Tibial artery (tissue), 4 donors: ENCODE results near the gene RPA3.
"Not testable (repeated sequence)": the region's sequence is repeated elsewhere in the genome, so short reads cannot be mapped to it uniquely, and the experiment has no call there.

Source experiments
- DNase-seq, 2 donors: peaks; one replicate each; pipeline ENCODE4 v3.0.0-alpha.2; 2019
- H3K27ac ChIP-seq, 2 donors: fragments of 200-600 bp; sonication (generic) in 1 of 2; 1 replicate in 1 of 2; 2 replicates in 1 of 2; pipeline ENCODE4 v1.5.1; 2018 to 2019; ENCODE audit warnings: mild to moderate bottlenecking in 1 of 2
- H3K27me3 ChIP-seq, 2 donors: fragments of 200-600 bp; sonication (generic) in 1 of 2; one replicate each; pipeline versions ENCODE4 v1.5.1 to v1.6.0; 2016 to 2019
- H3K36me3 ChIP-seq, 3 donors: fragments of 200-600 bp; sonication (generic) in 2 of 3; one replicate each; pipeline ENCODE4 v1.5.1; 2016 to 2019; ENCODE audit warnings: mild to moderate bottlenecking in 2 of 3
- H3K4me1 ChIP-seq, 4 donors: fragments of 200-600 bp; sonication (generic) in 2 of 4; 1 replicate in 3 of 4; 2 replicates in 1 of 4; pipeline ENCODE4 v1.5.1; 2016 to 2019
- H3K4me3 ChIP-seq, 2 donors: fragments of 200-600 bp; sonication (generic) in 1 of 2; 1 replicate in 1 of 2; 2 replicates in 1 of 2; pipeline ENCODE4 v1.5.1; 2018 to 2019; ENCODE audit warnings: mild to moderate bottlenecking in 2 of 2
- H3K9me3 ChIP-seq, 3 donors: fragments of 200-600 bp; sonication (generic) in 1 of 3; one replicate each; pipeline ENCODE4 v1.5.1; 2016 to 2019
- intact Hi-C: fragments of 100-400 bp; cut with DNase I; formaldehyde crosslinking; loops from one replicate; pipeline ENCODE4 v1.15.0; 2023; ENCODE audit warnings: low total_unique reads
- TF ChIP-seq, protein P1 (sequence below), 2 experiments: fragments of 200-600 bp in 1 of 2; fragments of 450-650 bp in 1 of 2; IDR thresholded peaks; one replicate each; pipeline ENCODE4 v1.5.1; 2017 to 2019; ENCODE audit warnings: antibody characterized with exemption in 2 of 2, mild to moderate bottlenecking in 1 of 2, moderate library complexity in 1 of 2

Gene RPA3

DNA sequence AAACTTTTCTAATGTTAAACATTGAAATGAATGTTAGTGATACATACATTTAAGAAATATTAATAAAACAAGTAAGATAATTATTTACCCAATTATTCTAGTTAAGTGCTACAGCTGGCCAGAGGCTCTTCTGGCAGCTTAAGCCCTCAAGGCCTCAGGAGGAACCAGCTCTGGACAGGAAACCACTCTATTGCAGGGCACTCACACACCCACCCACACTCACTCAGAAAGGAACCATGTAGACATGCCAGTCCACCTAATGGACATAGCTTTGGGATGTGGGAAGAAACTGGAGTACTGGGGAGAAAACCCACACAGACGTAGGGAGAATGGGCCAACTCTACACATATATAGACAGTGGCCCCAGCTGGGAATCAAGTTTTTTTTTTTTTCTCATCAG lies 49.7 kb downstream of the RPA3 start:
- H3K36me3 ChIP-seq, result no peaks in the 10 kb centered on the region
- H3K9me3 ChIP-seq, result no peaks in the 10 kb centered on the region
- TF ChIP-seq, protein P1, sequence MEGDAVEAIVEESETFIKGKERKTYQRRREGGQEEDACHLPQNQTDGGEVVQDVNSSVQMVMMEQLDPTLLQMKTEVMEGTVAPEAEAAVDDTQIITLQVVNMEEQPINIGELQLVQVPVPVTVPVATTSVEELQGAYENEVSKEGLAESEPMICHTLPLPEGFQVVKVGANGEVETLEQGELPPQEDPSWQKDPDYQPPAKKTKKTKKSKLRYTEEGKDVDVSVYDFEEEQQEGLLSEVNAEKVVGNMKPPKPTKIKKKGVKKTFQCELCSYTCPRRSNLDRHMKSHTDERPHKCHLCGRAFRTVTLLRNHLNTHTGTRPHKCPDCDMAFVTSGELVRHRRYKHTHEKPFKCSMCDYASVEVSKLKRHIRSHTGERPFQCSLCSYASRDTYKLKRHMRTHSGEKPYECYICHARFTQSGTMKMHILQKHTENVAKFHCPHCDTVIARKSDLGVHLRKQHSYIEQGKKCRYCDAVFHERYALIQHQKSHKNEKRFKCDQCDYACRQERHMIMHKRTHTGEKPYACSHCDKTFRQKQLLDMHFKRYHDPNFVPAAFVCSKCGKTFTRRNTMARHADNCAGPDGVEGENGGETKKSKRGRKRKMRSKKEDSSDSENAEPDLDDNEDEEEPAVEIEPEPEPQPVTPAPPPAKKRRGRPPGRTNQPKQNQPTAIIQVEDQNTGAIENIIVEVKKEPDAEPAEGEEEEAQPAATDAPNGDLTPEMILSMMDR (IDR thresholded peaks at IDR 0.05), result no peak
- H3K4me1 ChIP-seq, result peaks cover 0 to 19% (median 1%) of the 10 kb centered on the region in 4 donors
- H3K4me3 ChIP-seq, result no peak overlapping the region
- intact Hi-C loops, result no loop called here
- DNase-seq, result no peak
- no peaks in the 10 kb centered on the region for H3K27me3 ChIP-seq
- no peak overlapping the region for H3K27ac ChIP-seq

DNA sequence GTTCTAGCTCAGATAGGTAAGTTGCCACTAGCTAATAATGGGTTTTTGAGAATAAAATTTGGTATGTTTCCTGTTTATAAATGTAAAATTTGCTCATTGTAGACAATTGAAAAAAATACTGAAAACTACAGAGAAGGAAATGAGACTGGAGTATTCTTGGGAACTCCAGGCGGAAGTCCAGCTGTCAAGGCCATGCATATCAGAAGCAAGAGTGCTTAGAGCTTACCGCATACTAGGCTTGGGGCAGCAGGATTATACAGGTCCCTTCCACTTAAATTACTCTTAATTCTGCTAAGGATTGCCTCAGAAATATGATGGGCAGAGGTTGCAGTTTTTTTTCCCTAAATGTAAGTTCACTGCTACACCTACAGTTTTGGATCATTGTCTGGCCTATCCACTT lies 51.2 kb downstream of the RPA3 start:
- peaks cover 0 to 17% (median 1%) of the 10 kb centered on the region in 4 donors for H3K4me1 ChIP-seq
- TF ChIP-seq, protein P1 (IDR thresholded peaks at IDR 0.05), result no peak
- H3K27ac ChIP-seq, result no peak overlapping the region
- H3K36me3 ChIP-seq, result no peaks in the 10 kb centered on the region
- H3K27me3 ChIP-seq, result no peaks in the 10 kb centered on the region
- no peak for DNase-seq
- H3K9me3 ChIP-seq, result no peaks in the 10 kb centered on the region
- intact Hi-C loops, result no loop called here
- H3K4me3 ChIP-seq, result no peak overlapping the region

DNA sequence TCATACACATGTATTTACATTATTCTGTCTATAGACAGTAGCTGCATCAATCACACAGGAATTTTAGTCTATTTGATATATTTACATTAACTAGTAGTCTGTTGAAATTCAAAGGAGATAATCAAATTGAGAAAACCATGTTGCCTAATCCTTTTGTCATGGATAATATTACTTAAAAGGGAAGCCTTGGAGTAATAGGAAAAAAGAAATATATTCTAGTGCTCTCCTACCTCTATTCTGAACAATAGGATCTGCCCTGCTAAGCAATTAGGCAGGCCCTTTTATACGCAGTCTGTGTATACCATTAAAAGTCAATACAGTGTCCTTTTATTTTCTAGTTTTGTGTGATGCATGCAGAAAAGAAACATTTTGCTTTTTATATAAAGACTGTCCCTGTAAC lies 53.4 kb downstream of the RPA3 start:
- Histone ChIP-seq H3K27ac (no peak overlapping the region), H3K27me3 (no peaks in the 10 kb centered on the region), H3K9me3 (no peaks in the 10 kb centered on the region), H3K36me3 (no peaks in the 10 kb centered on the region), H3K4me1 (no peaks in the 10 kb centered on the region), H3K4me3 (no peak overlapping the region)
- intact Hi-C loops, result no loop called here
- DNase-seq, result no peak
- TF ChIP-seq, protein P1 (IDR thresholded peaks at IDR 0.05), result no peak

DNA sequence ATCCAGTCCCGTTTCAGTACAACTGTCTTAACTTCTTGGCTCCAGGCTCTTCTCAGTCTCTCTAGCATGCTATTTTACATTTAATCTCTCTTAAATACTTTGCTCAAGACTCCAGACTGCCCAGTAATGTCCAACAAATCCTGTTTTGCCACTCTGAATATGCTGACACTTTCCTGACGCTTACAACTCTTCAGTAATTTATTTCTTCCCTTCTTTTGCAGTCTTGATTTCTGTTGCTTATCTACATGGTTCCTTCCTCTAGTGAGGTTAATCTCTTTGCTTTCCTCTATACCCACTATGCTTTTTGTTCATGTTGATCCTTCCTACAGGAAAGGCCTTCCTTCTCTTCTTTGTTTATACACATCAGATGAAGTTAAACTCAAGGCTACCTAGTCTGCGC lies 54.1 kb downstream of the RPA3 start:
- Histone ChIP-seq H3K4me1 (no peaks in the 10 kb centered on the region), H3K4me3 (no peak overlapping the region), H3K36me3 (no peaks in the 10 kb centered on the region), H3K9me3 (no peaks in the 10 kb centered on the region), H3K27ac (no peak overlapping the region), H3K27me3 (no peaks in the 10 kb centered on the region)
- intact Hi-C loops, result no loop called here
- TF ChIP-seq, protein P1 (IDR thresholded peaks at IDR 0.05), result no peak
- no peak for DNase-seq

DNA sequence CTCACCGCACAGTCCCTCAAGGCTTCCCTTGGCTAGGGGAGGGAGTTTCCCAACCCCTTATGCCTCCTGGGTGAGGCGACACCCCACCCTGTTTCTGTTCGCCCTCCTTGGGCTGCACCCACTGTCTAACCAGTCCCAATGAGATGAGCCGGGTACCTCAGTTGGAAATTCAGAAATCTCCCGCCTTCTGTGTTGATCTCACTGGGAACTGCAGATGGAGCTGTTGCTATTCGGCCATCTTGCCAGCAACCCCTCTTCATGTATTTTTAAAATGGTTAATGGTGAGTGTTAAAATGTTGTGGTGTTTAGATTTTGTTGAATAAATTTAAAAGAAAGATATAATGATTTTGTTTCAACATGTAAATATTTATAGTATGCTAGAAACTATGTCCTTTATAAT lies 55.9 kb downstream of the RPA3 start:
- no peak overlapping the region for H3K4me3 ChIP-seq
- TF ChIP-seq, protein P1 (IDR thresholded peaks at IDR 0.05), result no peak
- intact Hi-C loops, result no loop called here

DNA sequence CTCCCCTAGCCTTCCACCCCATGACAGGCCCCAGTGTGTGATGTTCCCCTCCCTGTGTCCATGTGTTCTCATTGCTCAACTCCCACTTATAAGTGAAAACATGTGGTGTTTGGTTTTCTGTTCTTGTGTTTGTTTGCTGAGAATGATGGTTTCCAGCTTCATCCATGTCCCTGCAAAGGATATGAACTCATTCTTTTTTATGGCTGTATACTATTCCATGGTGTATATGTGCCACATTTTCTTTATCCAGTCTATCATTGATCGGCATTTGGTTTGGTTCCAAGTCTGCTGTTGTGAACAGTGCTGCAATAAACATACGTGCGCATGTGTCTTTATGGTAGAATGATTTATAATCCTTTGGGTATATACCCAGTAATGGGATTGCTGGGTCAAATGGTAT lies 61.9 kb downstream of the RPA3 start:
- H3K4me3 ChIP-seq, intact Hi-C loops, DNase-seq, H3K36me3 ChIP-seq, H3K4me1 ChIP-seq, H3K9me3 ChIP-seq, H3K27me3 ChIP-seq, H3K27ac ChIP-seq: not testable (repeated sequence)

More for the DNA sequence above, 55.9 kb downstream of the RPA3 start:
- H3K9me3 ChIP-seq, result no peaks in the 10 kb centered on the region
- H3K4me1 ChIP-seq, result no peaks in the 10 kb centered on the region
- no peaks in the 10 kb centered on the region for H3K36me3 ChIP-seq
- no peak overlapping the region for H3K27ac ChIP-seq
- no peak for DNase-seq
- H3K27me3 ChIP-seq, result no peaks in the 10 kb centered on the region
